GM10266 (cell line): Measurements from ENCODE around the gene MGAT4B.
"Not testable (repeated sequence)": the region's sequence is repeated elsewhere in the genome, so short reads cannot be mapped to it uniquely, and the experiment has no call there.

Experiments used
- DNase-seq: peaks from one replicate; pipeline ENCODE4 v3.0.0; 2012; ENCODE audit errors: extremely low spot score
- TF ChIP-seq, protein P1 (sequence below): IDR thresholded peaks from 2 replicates; pipeline ENCODE4 v1.5.1; 2012; ENCODE audit warnings: mild to moderate bottlenecking, low read depth; ENCODE audit not compliant: control insufficient read depth, insufficient read depth; ENCODE audit errors: missing control alignments

The MGAT4B gene

DNA sequence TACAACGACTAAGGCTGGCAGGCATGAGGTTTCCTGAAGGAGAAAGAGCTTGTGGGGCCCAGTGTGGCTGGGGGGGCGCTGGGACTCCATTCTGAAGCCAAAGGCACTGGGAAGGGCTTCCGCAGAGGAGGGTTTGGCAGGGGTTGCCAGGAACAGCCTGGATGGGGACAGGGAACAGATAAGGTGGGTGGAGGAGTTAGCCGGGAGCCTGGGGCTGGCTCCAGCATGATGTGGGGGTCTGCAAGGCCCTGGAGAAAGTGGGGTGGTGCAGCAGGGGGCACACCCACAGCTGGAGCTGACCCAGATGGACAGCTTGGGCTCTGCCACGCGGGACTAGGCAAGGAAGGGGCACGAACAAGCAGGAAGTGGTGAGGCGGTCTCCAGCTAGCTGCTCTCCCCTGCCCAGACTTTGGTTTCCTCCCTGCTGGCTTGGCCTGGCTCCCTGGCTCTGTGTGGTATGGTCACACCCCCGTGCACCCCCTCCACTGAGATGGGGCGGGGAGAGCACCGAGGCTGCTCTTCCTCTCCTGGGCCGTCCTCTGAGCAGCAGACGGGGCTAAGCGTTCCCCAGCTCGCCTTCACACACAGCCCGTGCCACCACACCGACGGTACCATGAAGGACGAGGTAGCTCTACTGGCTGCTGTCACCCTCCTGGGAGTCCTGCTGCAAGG is 13.1 kb downstream of the MGAT4B start, which contains the start of gene LTC4S:
Gene LTC4S (plus strand): TSS at position 519 of the 672 bp plus-strand sequence. CDS start 95 bp downstream, at position 614.
- peak; percentile 51 for DNase-seq
- TF ChIP-seq, protein P1, sequence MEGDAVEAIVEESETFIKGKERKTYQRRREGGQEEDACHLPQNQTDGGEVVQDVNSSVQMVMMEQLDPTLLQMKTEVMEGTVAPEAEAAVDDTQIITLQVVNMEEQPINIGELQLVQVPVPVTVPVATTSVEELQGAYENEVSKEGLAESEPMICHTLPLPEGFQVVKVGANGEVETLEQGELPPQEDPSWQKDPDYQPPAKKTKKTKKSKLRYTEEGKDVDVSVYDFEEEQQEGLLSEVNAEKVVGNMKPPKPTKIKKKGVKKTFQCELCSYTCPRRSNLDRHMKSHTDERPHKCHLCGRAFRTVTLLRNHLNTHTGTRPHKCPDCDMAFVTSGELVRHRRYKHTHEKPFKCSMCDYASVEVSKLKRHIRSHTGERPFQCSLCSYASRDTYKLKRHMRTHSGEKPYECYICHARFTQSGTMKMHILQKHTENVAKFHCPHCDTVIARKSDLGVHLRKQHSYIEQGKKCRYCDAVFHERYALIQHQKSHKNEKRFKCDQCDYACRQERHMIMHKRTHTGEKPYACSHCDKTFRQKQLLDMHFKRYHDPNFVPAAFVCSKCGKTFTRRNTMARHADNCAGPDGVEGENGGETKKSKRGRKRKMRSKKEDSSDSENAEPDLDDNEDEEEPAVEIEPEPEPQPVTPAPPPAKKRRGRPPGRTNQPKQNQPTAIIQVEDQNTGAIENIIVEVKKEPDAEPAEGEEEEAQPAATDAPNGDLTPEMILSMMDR, result no peak

DNA sequence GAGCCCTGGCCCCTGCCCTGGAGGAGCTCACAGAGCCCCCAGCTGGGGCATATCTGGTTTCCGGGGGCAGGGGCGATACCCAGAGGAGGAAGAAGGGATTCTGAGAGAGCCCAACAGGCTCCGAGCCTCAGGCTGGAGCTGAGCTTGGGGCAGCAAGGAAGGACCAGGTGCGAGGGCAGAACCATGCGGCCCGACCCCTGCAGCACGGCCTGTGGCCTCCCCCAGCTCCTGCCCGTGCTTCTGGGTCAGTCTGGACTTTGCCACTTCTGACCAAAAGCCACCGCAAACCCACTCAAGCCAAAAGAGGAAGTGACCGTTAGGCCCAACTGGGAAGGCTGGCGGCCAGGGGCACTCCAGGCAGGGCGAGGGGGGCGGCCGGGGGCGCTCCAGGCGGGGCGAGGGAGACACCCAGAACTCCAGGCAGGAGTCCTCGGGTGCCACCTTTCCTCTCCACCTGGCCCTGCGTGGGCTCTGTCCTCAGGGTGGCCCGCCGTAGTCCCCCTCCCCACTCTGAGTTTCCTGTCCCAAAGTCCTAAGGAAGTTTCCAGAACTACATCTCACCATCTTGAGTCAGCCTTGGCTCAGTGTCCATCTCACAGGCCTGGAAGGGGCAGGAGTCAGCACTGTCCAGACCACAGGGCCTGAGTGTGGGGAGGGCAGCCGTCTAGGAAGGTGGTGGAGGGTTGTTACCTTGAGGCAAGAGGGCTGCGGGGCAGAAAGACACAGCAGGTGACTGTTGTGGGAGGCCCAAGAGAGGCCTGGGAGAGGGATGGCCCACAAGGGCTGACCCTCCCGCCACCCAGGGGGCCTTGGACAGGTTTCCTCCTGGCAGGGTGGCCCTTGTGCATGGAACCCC is 13.8 kb downstream of the MGAT4B start:
- TF ChIP-seq, protein P1, result no peak
- no peak for DNase-seq

DNA sequence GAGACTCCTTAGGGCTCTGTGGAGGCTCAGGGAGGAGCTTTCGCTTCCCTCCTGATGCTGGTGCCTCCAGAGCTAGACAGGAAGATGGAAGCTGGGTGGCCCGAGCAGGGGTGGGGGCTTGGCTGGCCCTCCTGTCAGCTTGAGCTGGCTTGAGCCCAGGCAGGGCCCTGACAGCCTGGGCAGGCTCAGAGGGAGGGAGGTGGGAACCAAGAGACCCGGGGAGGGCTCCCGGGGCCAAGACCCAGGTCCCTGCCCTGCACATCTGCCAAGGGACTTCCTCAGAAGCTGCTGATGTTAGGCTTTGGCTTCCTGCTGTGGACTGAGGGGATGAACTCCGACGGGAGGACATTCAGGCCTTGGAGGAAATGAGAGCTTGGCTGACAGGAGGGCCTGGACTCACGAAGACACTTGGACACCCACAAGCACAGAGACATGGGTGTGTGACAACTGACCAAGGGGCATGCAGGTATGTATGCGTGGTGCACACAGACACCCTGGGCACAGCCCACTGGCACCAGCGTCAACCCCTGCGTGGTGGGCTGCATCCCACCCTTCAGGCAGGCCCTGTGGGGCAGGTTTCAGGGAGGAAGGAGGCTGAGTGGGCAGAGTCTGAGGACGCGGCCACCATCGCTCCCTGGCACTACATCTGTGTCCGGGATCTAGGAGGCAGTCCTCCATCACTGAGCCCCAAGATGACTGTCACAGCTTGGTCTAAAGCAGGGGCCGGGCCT is 14.6 kb downstream of the MGAT4B start:
- no peak for DNase-seq
- TF ChIP-seq, protein P1, result no peak

DNA sequence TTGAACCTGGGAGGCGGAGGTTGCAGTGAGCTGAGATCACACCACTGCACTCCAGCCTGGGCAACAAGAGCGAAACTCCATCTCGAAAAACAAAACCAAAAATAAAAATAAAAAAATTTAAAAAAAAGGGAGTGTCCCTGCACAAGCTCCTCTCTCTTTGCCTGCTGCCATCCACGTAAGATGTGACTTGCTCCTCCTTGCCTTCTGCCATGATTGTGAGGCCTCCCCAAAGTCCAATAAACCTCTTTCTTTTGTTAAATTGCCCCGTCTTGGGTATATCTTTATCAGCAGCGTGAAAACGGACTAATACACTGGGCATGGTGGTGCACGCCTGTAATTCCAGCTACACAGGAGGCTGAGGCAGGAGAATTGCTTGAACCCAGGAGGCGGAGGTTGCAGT is 17.4 kb downstream of the MGAT4B start:
- DNase-seq, result not testable (repeated sequence)

DNA sequence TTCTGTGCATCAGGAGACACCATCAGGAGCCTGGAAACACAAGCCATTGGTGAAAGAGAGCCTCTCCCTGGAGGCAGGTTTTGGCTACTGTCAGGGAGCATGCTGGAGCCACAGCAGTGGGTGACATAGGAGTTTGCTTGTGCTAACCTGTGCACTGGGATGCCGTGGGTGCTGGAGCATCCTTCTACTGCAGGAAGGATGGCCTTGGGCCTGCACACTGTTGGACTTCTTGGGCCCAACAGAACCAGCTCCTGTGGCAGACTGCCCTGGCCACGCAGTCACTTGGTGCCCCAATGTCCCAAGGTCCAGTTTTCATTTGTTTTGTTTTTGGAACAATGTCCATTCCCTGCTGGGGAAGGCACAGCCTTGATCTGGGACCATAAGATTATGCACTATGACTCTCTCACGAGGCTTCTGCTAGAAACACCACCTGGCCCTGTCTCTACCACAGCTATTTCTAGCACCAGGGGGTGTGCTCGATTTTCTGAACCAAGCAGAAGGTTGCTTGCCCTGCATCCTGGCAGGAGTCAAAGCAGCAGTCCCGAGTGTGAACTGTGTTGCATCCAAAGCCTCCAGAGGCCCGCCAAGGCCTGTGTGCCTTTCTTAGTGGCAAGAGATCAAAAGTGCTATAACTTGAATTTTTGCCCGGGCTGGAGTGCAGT is 18.3 kb downstream of the MGAT4B start:
- TF ChIP-seq, protein P1, result no peak
- DNase-seq, result peak; percentile 17

DNA sequence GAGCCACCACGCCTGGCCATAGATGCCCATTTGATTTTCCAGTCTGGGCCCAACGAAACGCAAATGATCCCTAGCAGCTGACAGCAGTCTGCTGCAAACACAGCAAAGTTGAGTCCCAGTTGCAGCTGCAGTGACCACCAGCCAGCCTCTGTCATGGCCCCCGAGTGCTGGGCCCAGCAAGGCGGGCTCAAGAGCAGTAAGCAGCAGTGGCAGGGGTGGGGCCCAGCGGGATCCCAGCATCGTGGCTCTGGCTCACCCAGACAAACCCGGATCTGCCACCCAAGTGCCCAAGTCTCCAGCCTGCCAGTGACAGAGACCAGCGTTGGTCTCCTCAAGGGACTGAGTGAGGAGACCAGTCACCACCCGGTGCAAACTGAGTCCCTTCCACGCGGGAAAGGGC is 19.8 kb downstream of the MGAT4B start:
- no peak for DNase-seq
- TF ChIP-seq, protein P1, result no peak

DNA sequence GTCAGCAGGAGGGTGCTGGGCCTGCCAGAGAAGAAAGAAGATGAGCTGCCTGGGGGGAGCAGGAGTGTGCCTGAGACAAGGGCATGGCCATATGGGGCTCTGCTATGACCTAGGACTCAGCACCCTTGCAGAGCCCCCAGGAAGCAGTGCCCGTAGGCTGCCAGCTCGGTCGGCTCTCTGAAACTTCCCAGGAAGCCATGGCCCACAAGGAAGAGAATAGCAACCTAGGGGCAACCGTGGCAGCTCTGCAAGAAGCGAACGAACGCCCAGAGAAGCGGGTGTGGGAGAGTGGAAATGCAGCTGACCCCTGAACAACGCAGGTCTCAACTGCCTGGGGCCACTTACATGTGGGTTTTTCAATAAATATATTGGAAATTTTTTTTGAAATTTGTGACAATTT is 23.5 kb downstream of the MGAT4B start:
- TF ChIP-seq, protein P1, result no peak
- DNase-seq, result no peak
